ENCODE measurements around the gene OLA1. TPM values are rescaled to one million over a fixed set of nuclear protein-coding genes. Genes with fewer than 3 reads are reported as not detected.

The OLA1 gene
- total RNA-seq, 4 donors from 2014 or later = 8.5 to 68.2 (median 43.2) TPM

- Histone ChIP-seq H3K36me3 (no peaks in the 10 kb centered on the region), H3K27me3 (no peaks in the 10 kb centered on the region), H3K4me1 (no peaks in the 10 kb centered on the region), H3K4me3 (no peak overlapping the region), H3K27ac (no peak overlapping the region), H3K9me3 (no peaks in the 10 kb centered on the region)
- intact Hi-C loops (cut with DNase I; ENCODE audit: low total_unique reads) = no loop called here
- TF ChIP-seq POLR2A (IDR thresholded peaks at IDR 0.05) (no peak), CTCF (IDR thresholded peaks at IDR 0.05) (no peak)
- DNase-seq = no peak
Observed at GRCh38 chr2:174138161-174138560, 110.2 kb downstream of the OLA1 start.

GRCh38 chr2:174135981-174136380 is 112.4 kb downstream of the OLA1 start:
- Histone ChIP-seq H3K9me3 (no peaks in the 10 kb centered on the region), H3K27ac (no peak overlapping the region), H3K36me3 (no peaks in the 10 kb centered on the region), H3K4me1 (no peaks in the 10 kb centered on the region), H3K4me3 (no peak overlapping the region), H3K27me3 (no peaks in the 10 kb centered on the region)
- DNase-seq = no peak
- TF ChIP-seq POLR2A (IDR thresholded peaks at IDR 0.05) (no peak), CTCF (IDR thresholded peaks at IDR 0.05) (no peak)
- intact Hi-C loops (cut with DNase I; ENCODE audit: low total_unique reads) = no loop called here

- TF ChIP-seq CTCF (IDR thresholded peaks at IDR 0.05) = no peak
- no peak for TF ChIP-seq POLR2A (IDR thresholded peaks at IDR 0.05)
- Histone ChIP-seq H3K4me3 (no peak overlapping the region), H3K4me1 (no peaks in the 10 kb centered on the region), H3K27ac (no peak overlapping the region), H3K36me3 (no peaks in the 10 kb centered on the region), H3K27me3 (no peaks in the 10 kb centered on the region), H3K9me3 (no peaks in the 10 kb centered on the region)
- DNase-seq = no peak
- intact Hi-C loops (cut with DNase I; ENCODE audit: low total_unique reads) = no loop called here
Observed at GRCh38 chr2:174125090-174125489, 123.2 kb downstream of the OLA1 start.

GRCh38 chr2:174124181-174124580 is 124.2 kb downstream of the OLA1 start:
- no peaks in the 10 kb centered on the region for H3K27me3 ChIP-seq
- TF ChIP-seq POLR2A (IDR thresholded peaks at IDR 0.05) (no peak), CTCF (IDR thresholded peaks at IDR 0.05) (no peak)
- no peak overlapping the region for H3K27ac ChIP-seq
- intact Hi-C loops (cut with DNase I; ENCODE audit: low total_unique reads) = no loop called here
- no peak overlapping the region for H3K4me3 ChIP-seq
- no peaks in the 10 kb centered on the region for H3K4me1 ChIP-seq
- no peaks in the 10 kb centered on the region for H3K9me3 ChIP-seq
- no peaks in the 10 kb centered on the region for H3K36me3 ChIP-seq
- DNase-seq = no peak

GRCh38 chr2:174122185-174122584 is 126.1 kb downstream of the OLA1 start:
- no peak for DNase-seq
- intact Hi-C loops (cut with DNase I; ENCODE audit: low total_unique reads) = no loop called here
- Histone ChIP-seq H3K9me3 (no peaks in the 10 kb centered on the region), H3K27ac (no peak overlapping the region), H3K27me3 (no peaks in the 10 kb centered on the region), H3K36me3 (no peaks in the 10 kb centered on the region), H3K4me3 (no peak overlapping the region), H3K4me1 (no peaks in the 10 kb centered on the region)
- TF ChIP-seq CTCF (IDR thresholded peaks at IDR 0.05) = no peak

Data from uterus (tissue), 4 donors.